Activated CD8-positive, alpha-beta memory T cell treated with anti-CD3 and anti-CD28 coated beads for 1 hour (primary cell): ENCODE data around the gene MYL4.
"Not testable (repeated sequence)": the region's sequence is repeated elsewhere in the genome, so short reads cannot be mapped to it uniquely, and the experiment has no call there.

Experiments
- DNase-seq, 2 donors: peaks; one replicate each; pipeline ENCODE4 v3.0.0-alpha.2; 2020; ENCODE audit warnings: low read depth in 1 of 2; ENCODE audit errors: extremely low read depth in 1 of 2

The MYL4 gene

DNA sequence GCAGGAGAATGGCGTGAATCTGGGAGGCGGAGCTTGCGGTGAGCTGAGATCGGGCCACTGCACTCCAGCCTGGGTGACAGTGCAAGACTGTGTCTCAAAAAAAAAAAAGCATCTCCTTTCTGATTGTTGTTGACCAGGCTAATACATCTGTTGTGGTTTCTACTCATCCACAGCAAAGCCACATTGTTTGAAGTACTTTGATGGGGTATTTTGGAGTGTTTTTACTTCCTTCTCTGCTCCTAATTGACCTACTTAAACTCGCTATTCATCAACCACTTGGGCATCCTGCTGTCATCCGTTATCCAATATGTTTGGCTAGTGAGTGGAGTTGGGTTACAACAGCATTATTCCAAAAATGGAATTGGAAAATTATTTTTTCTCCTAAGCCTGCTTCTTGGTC is 16.6 kb upstream of the MYL4 start:
- DNase-seq = no peak

DNA sequence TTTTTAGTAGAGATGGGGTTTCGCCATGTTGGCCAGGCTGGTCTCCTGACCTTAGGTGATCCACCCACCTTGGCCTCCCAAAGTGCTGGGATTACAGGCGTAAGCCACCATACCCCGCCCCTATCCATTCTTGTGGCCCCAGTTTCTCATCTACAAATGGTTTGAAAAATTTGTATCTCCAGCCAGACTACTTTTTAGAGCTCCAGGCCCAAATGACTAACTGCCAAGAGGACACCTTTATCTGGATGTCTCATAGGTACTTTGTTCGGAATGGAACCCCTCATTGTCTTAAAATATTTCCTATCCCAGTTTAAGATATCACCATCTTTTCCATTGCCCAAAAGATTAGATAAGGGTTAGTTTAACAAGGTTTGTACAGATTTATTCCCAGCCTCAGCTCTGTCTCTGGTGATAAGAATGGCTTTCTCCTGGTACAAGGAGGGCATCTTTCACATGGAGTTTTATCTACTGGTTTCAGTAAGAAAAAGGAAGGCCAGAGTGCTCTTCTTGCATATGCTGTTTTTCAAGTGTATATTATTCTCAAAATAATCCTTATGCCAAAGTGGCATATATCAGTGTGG is 15.1 kb upstream of the MYL4 start:
- DNase-seq = no peak

DNA sequence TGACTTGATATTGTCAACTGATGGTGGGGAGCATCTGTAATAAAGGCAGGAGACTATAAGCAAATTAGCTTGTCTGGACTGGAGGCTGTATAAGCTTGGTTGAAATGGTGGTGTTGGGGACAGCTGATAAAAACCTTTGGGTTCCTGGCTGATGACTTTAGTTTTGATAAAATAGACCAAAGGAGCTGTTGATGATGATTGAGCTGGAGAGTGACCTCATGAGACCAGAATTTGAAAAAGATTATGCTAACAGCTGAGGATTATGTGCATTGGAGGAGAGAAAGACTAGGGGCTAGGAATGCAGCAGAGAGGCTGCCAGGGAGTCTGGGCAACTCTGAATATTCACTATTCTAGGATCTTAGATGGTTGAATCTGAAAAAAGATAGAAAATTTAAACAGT is 11.3 kb upstream of the MYL4 start:
- DNase-seq = no peak

DNA sequence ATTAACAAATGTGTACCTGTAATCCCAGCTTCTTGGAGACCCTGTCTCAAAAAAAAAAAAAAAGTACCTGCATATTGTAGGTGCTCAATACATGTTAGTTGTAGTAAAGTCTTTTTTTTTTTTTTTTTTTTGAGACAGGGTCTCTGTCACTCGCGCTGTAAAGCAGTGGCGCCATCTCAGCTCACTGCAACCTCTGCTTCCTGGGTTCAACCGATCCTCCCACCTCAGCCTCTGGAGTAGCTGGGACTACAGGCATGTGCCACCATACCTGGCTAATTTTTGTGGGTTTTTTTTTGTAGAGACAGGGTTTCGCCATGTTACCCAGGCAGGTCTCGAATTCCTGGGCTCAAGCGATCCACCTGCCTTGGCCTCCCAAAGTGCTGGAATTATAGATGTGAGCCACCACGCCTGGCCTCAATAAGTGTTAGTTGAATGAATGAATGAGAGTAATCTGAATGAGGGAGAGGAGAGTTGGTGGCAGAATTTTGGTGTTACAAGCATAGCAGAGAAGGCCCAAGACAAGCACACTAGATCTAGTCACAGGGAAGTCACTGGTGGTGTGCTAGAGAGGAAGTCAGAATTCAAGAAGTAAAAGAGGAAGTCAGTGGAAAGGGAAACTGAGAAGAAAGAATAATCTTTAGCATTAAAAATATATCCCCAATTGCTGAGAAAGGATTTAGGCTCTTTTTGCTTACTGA is 9.4 kb upstream of the MYL4 start:
- no peak for DNase-seq

DNA sequence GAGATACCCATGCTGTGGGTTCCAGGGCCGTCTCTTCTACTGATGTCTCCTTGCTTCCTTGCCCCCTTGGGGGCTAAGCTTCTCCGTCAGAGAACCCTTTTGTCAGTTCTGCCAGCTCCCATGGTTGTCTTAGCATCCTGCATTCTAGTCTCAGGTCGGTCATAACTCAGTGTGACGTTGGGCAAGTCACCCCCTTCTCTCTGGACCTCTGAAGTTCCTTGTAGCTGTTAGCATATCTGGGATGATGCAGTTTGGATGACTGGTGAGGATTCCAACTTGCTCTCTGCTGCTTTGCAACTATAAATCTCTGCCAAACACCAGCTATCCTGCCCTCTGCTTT is 8.9 kb upstream of the MYL4 start:
- no peak for DNase-seq

DNA sequence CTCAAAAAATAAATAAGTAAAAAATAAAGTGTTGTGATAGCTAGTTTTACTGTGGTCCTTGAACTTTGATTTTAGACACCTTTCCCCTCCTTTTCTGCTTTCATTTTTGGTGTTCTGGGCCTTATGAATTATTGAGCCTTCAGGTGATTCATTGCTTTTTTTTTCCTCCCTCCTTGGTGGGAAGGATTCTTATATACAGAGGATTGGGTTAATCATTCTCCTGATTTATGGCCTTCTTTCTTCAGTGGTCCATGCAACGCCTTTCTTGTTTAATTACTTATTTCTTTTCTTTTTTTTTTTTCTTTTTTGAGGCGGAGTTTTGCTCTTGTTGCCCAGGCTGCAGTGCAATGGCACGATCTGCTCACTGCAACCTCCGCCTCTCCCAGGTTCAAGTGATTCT is 8.0 kb upstream of the MYL4 start:
- no peak for DNase-seq

DNA sequence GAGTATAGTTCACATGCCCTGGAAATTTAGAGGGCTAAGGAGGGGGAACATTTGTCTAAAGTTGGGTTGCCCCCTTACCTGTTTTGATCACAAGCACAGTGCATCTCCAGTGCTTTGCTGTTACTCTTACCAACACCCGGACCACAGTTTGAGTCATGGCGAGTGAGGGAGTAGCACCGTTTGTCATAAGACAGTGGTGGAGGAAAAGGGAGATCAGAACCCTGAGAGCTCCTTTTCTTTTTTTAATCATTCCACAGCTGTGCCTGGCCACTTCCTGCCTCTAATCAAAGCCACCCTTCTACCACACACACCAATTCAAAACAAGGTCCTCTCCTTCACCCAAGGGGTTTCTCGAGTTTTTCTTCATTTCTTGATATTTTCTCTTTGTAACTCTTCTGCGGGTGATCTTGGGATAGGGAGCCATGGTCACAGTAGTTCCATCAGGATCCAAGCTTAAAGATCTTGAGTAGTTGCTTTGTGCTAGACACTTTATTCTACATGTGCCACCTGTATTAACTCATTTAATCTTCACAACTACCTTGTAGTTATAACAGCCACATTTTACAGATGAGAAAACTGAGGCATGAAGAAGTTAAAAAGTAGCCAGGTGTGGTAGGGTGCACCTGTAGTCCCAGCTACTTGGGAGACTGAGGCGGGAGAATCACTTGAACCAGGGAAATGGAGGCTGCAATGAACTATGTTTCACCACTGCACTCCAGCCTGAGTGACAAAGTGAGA is 5.0 kb upstream of the MYL4 start:
- DNase-seq = peak in 1 of 2 donors; percentile 17

DNA sequence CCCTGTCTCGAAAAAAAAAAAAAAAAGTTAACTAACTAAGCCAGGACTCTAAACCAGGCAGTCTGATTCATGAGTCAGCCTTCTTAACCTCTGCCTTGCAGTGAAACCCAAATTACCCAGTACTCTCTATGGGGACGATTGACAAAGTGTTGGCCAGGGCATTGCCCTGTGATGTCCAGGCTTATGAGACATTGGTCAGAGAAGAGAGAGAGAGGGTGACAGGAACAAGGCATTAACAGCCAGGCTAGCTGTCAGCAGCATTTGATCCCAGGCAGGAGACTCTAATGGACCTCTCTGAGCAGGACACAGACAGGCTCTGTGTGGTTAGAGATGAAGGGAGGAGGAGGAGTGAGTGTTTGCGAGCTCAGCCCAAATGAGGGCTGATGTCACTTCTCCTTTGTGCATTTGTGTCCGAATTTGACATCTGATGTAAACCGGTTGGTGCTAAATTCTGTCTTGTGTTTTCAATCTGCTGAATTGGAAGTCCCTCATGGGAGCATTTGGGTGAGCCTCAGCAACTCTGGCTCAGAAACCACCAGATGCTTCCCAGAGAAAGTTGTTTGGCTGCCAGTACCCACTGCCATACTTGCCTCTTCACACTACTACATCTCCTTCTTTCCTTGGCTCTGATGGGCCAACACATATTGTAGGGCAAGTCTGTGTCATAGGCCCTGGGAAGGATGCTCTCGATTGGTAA is 4.3 kb upstream of the MYL4 start:
- no peak for DNase-seq

DNA sequence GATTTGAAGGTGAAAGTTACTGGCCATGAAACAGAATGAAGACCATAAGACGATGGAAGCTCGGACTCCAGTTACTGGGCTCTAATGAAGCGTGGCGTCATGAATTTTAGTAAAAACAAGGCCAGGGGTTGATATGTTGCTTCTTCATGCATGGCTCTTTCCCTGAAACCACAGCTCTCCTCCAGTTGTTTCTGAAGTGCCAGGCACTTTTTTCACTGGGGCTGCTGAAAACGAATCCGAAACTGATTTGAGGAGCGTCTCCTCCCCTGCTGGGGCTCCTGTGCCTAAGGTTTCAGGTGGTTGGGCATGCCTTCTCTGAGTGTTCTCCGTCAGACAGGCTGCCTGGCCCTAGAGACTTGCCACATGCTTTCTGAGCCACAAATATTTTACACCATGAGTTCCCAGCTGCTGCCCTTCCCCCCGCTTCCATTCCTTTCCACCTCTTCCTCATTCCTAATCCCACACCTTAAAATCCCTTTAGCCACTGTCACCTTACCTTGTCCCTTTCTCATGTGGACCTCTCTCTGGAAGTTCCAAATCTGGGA is 3.7 kb upstream of the MYL4 start:
- DNase-seq = peak in 1 of 2 donors; percentile 35

DNA sequence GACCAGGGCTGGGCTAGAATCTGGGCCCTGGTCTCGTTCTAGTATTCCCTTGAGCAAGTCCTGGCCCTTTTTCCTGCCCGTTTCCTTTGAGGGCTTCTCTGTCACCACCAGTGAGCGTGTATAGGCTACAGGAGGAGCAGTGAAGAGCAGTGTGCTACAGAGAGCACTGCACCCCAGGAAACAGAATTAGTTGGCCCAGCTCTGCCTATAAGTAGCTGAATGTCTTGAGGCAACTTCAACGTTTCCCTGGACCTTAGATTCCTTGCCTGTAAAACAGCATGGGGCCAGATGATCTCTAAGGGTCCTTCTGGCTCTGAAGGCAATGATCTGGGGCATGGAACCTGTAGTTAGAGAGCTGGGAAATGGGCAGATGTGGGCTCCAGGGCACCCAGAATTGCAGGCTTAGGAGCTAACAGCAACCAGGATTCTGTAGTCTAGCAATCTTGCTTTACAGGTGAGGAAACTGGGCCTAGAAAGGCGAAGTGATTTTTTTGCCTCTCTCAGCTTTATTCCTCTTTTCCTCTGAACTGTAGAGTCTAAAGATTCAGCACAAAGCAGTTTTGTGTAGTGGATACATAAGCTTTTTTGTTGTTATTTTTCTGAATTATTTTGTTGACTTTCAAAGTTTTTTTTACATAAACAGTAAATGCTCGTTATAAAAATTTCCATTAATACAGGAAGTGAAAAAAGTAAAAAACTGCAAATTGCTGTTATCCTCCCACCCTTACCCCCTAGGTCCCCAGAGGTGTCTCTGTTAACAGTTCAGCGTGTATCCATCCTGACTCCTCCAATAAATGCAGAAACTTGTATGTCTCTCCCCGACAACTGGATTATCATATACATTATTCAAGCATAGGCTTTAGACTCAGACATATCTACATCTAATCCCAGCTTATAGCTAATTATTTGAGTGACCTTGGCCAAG is 1.7 kb upstream of the MYL4 start:
- DNase-seq = no peak

DNA sequence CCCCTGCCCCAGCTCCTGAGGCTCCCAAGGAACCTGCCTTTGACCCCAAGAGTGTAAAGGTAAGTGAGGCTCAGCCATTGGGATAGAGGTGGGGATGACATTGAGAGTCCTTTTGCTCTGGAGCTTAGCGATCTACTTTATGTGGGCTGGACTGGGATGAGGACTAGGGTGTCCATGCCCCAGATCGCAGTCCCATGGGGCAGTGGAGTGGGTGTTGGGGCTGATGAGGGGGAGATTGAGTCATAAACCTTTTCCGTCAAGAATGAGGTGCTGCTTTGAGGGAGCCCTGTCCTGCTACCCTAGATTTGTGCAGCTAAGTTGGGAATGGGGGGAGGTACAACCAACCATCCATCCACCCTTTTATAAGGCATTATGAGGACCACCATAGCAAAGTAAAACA is 351 bp downstream of the MYL4 start:
- no peak for DNase-seq

DNA sequence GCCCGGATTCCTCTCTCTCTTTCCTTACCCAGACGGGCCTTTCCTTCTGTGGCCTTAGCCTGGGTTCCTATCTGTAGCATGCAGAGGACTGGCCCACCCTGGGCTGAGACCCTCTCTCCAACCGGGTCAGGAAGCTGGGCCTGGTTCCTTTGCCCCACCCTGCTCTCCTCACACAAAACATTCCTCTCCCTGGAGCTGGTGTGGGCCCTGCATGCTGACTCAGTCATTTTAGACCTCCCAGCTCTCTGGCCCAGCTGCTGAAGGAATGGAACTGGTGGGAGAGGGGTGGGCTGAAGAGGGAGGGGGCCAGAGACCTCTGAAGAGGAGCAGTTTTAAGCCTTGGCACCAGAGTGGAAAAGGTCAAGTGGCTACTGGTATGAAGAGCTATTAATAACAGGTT is 957 bp downstream of the MYL4 start:
- no peak for DNase-seq

DNA sequence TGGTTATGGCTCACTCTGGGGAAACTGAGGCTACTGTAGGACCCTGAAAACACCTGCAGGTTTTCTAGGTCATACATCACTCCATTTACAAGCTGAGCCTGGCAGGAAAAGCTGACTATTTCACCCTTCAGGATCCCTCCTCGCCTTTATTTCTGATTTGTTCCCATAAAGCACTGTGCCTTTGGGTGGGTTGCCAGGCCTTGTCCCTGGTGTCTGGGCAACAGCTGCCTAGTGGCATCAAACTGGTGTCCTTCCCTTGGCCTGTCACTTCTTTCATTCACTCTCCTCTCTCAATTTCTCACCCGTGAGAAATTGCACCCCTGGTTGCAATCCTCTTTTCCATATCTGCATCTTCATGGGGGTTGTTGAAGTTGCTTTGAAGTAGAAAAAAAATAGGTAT is 1.6 kb downstream of the MYL4 start:
- no peak for DNase-seq

DNA sequence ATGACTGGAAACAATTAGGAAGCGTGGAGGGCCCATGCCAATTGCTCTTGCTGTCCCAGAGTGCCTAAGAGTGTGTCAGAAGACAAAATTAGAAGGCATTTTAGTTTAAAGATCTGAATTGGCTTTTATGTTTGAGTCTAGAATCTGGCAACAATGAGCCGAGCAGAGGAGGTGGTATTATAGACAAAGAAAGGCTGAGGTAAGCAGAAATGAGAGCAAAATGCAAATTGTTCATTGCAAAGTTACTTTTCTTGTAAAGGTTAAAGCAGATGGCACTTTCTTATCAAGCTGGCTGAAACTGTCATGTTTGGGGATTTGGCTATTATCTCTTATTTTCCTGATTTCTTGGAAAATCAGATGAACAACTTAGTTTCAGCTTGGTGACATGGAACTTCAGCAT is 3.3 kb downstream of the MYL4 start:
- DNase-seq = no peak

DNA sequence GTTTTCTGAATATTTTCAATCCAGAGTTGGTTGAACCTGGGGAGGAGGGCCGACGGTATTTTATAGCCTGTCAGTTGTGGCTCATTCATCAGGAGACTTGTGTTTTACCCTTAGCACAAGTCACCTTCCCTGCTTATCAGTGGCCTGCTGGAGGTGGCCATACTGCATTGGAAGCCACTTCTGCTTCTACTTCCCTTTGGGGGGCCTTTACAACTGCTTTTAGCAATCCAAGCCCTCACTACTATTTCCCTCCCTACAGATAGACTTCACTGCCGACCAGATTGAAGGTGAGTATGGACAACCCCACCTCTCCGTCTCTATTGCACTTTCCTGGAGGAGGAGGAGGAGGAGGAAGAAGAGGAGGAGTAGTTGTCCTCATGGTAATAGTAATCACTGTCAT is 4.4 kb downstream of the MYL4 start:
- no peak for DNase-seq

DNA sequence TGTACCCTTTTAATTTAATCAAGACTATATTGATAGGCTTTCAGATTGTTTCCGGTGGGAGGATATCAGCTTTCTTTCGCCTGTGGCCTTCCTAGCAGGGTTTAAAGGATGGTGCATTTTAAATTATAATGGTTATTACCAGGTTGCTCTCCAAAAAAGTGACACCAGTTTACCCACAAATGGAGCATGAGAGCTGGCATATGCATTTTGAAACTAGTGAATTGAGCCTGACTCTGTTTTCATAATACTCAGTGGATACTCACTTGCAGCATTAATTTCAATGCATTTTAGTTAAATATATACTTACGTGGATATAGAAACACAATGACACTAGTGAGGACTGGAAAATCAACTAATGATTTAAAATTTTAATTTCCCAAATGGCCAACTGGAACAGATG is 5.8 kb downstream of the MYL4 start:
- DNase-seq = no peak

DNA sequence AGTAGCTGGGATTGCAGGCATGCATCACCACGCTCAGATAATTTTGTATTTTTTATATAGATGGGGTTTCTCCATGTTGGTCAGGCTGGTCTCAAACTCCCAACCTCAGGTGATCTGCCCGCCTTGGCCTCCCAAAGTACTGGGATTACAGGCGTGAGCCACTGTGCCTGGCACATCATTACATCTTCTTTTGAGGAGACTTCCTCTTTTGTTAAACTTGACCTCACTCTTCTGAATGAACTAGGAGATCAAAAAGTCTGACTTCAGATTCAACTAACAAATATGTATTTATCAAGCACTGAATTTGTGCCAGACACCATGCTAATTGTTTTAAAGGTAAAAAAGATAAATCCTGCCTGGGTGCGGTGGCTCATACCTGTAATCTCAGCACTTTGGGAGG is 7.7 kb downstream of the MYL4 start:
- not testable (repeated sequence) for DNase-seq

DNA sequence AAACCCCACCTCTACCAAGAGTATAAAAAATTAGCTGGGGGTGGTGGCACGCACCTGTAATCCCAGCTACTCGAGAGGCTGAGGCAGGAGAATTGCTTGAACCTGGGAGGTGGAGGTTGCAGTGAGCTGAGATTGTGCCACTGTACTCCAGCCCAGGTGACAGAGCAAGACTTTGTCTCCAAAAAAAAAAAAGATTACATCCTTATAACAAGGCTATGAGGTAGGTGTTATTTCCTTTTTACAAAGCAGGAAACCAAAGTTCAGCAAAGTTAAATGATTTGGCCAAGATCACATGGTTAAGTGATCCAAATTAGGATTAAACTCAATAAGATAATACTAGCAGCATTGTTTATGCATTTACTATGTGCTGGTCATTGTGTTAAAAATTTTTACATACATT is 8.1 kb downstream of the MYL4 start:
- DNase-seq = not testable (repeated sequence)

DNA sequence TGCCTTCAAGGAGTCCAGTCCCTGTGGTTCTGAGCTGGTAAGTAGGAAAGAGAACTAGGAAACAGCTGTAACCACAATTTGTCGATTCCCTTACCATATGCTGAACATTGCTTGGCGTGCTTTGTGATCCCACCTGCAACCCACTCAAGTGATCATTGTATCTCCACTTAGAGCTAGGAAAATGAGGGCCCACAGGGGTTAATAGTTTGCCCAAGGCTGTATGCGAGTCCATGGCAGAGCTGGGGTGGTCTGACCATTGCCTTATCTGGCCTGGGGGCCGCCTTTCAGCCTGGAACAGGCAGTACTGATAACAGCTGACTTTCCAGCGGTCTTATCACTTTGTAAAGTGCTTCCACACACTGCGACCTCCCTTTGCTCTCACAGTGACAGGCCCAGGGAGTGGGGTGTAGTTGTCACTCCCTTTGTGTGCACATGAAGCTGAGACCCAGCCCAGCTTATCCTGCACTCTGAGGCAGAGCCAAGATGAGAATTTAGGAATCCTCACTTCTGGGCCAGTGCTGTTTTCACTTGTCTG is 9.8 kb downstream of the MYL4 start:
- DNase-seq = no peak
